Measurements from ENCODE around the gene NIM1K. TPM values are rescaled to one million over a fixed set of nuclear protein-coding genes. Genes with fewer than 3 reads are reported as not detected.

The NIM1K gene
- total RNA-seq, 5 donors from 2014 or later (not counting 1 experiment from before 2014, with no cell fraction given) = 0.41 to 0.89 (median 0.73) TPM; not detected in 1

DNA sequence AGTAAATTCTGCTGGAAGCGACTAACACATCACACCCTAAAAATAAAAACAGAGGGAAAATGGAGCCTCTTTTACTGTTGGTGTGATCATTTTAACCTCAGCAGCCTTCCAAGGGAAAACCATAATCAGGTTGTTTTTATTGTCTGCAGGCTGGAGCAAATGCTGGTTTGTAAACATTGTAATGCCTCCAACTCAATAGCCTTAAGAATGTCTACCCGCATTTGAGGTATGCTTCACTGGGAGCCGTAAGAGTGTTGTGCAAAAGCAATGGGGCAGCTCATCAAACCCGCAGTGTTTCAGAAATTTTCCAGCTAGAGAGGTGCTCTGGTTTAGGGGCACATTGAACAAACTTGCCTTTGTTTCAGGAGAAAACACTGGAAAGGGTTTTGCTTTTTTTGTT lies 17.0 kb downstream of the NIM1K start:
- Mint-ChIP-seq H3K4me1 (no peaks in the 10 kb centered on the region), H3K27me3 (peaks cover 18 to 20% of the 10 kb centered on the region in 2 donors), H3K4me3 (no peak overlapping the region), H3K9me3 (no peaks in the 10 kb centered on the region), H3K36me3 (no peaks in the 10 kb centered on the region), H3K27ac (no peak overlapping the region)
- H3K27ac ChIP-seq (ENCODE audit: low read length) = no peak overlapping the region
- no peaks in the 10 kb centered on the region for H3K9me3 ChIP-seq
- peaks cover 2 to 8% of the 10 kb centered on the region in 2 experiments for H3K27me3 ChIP-seq (replicated peaks in 1 of 2; ENCODE audit: control insufficient read depth in 2 of 2, extremely low read depth in 1 of 2, insufficient read depth in 2 of 2, low read length in 1 of 2)
- ChIA-PET POLR2A (interaction anchor here in 1 of 2 donors (0.7 kb wide), 1 partner anchor 174 kb away, joined by 3 read pairs; no protein-coding TSS in a partner anchor), CTCF (no interaction called here)
- no peaks in the 10 kb centered on the region for H3K4me1 ChIP-seq (ENCODE audit: control insufficient read depth in 1 of 2, extremely low read depth in 1 of 2, insufficient read depth in 2 of 2, low read length in 2 of 2)
- ATAC-seq (replicated peaks in 1 of 4) (no peak), DNase-seq (no peak)
- no peak overlapping the region for H3K4me3 ChIP-seq (ENCODE audit: control insufficient read depth in 1 of 2, extremely low read depth in 1 of 2, low read length in 1 of 2)
- WGBS (ENCODE audit: insufficient coverage) = 100% methylated on average over 1 of the region's 4 CpGs
- no peaks in the 10 kb centered on the region for H3K36me3 ChIP-seq (ENCODE audit: control insufficient read depth in 2 of 2, extremely low read depth in 1 of 2, insufficient read depth in 1 of 2, low read length in 1 of 2)

DNA sequence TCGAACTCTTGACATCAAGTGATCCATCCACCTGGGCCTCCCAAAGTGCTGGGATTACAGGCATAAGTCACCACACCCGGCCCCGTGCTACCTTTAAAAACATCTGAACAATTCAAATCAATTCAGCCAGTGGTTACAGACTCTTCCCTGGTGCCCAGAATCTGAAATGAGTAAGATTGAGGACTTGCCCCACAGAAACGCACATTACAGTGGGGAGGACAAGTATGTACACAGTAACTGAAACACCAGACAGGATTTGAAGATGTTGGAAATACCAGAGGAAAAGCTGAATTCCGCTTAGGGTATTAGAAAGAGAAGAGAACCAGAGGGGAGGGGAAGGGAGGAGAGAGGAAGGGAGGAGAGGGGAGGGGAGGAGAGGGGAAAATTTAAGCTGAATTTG lies 17.8 kb downstream of the NIM1K start:
- Mint-ChIP-seq H3K9me3 (no peaks in the 10 kb centered on the region), H3K36me3 (no peaks in the 10 kb centered on the region), H3K4me3 (no peak overlapping the region), H3K27ac (no peak overlapping the region), H3K27me3 (peaks cover 18 to 20% of the 10 kb centered on the region in 2 donors), H3K4me1 (no peaks in the 10 kb centered on the region)
- ATAC-seq (replicated peaks in 1 of 4) (no peak), DNase-seq (no peak)
- WGBS (ENCODE audit: insufficient coverage) = 78% methylated on average over 2 of the region's 5 CpGs
- H3K36me3 ChIP-seq (ENCODE audit: control insufficient read depth in 2 of 2, extremely low read depth in 1 of 2, insufficient read depth in 1 of 2, low read length in 1 of 2) = no peaks in the 10 kb centered on the region
- no peak overlapping the region for H3K4me3 ChIP-seq (ENCODE audit: control insufficient read depth in 1 of 2, extremely low read depth in 1 of 2, low read length in 1 of 2)
- CTCF ChIA-PET = no interaction called here
- no peaks in the 10 kb centered on the region for H3K4me1 ChIP-seq (ENCODE audit: control insufficient read depth in 1 of 2, extremely low read depth in 1 of 2, insufficient read depth in 2 of 2, low read length in 2 of 2)
- H3K27ac ChIP-seq (ENCODE audit: low read length) = no peak overlapping the region
- POLR2A ChIA-PET = no interaction called here
- H3K9me3 ChIP-seq = no peaks in the 10 kb centered on the region
- H3K27me3 ChIP-seq (replicated peaks in 1 of 2; ENCODE audit: control insufficient read depth in 2 of 2, extremely low read depth in 1 of 2, insufficient read depth in 2 of 2, low read length in 1 of 2) = peaks cover 2 to 6% of the 10 kb centered on the region in 2 experiments

DNA sequence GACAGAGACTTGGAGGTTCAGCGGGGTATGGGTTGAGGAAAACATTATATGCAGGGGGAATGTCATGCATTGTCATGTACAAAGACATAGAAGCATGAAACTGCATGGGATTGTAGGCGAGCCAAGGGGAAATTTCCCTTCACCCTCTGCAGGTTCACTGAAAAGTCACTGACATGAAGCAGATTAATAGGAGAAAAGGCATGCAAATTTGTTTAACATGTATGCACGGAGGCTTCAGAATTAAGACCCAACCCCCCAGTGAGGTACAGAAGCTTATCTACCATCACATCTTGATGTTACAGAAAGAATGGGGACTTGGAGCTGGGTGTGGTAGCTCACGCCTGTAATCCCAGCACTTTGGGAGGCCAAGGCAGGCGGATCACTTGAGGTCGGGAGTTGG lies 18.5 kb downstream of the NIM1K start:
- Mint-ChIP-seq H3K4me1 (no peaks in the 10 kb centered on the region), H3K36me3 (no peaks in the 10 kb centered on the region), H3K27me3 (peaks cover 18 to 20% of the 10 kb centered on the region in 2 donors), H3K9me3 (no peaks in the 10 kb centered on the region), H3K27ac (no peak overlapping the region), H3K4me3 (no peak overlapping the region)
- Histone ChIP-seq H3K9me3 (no peaks in the 10 kb centered on the region), H3K36me3 (ENCODE audit: control insufficient read depth in 2 of 2, extremely low read depth in 1 of 2, insufficient read depth in 1 of 2, low read length in 1 of 2) (no peaks in the 10 kb centered on the region), H3K4me3 (ENCODE audit: control insufficient read depth in 1 of 2, extremely low read depth in 1 of 2, low read length in 1 of 2) (no peak overlapping the region), H3K4me1 (ENCODE audit: control insufficient read depth in 1 of 2, extremely low read depth in 1 of 2, insufficient read depth in 2 of 2, low read length in 2 of 2) (no peaks in the 10 kb centered on the region), H3K27me3 (replicated peaks in 1 of 2; ENCODE audit: control insufficient read depth in 2 of 2, extremely low read depth in 1 of 2, insufficient read depth in 2 of 2, low read length in 1 of 2) (peaks cover 0 to 4% of the 10 kb centered on the region in 2 experiments), H3K27ac (ENCODE audit: low read length) (no peak overlapping the region)
- 75% methylated on average over 1 of the region's 6 CpGs for WGBS (ENCODE audit: insufficient coverage)
- DNase-seq (no peak), ATAC-seq (replicated peaks in 1 of 4) (no peak)
- CTCF ChIA-PET = no interaction called here
- POLR2A ChIA-PET = no interaction called here

DNA sequence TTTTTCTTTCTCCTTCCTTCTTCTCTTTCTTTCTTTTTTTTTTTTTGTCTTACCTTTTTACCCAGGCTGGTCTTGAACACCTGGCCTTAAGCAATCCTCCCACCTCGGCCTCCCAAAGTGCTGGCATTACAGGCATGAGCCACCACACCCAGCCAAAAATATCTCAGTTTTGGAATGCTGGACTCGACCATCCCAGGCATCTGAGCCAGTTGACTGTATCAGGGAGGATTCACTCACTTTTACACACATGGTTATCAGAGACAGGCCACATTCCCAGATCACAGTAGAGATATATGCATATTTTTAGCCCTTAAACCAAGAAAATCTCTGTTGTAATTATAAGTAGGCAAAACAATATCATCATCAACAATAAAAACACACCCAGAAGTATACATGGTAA lies 21.9 kb downstream of the NIM1K start:
- no peaks in the 10 kb centered on the region for H3K27me3 ChIP-seq (replicated peaks in 1 of 2; ENCODE audit: control insufficient read depth in 2 of 2, extremely low read depth in 1 of 2, insufficient read depth in 2 of 2, low read length in 1 of 2)
- ATAC-seq (replicated peaks in 1 of 4) (no peak), DNase-seq (no peak)
- ChIA-PET CTCF (interaction anchor here in 1 of 2 donors (0.7 kb wide), 1 partner anchor 63 kb away, joined by 4 read pairs; no protein-coding TSS in a partner anchor), POLR2A (interaction anchor here (0.6 kb wide), 2 partner anchors 44 to 52 kb away, joined by 3 to 7 read pairs; no protein-coding TSS in a partner anchor)
- H3K4me1 Mint-ChIP-seq = no peaks in the 10 kb centered on the region
- H3K4me3 ChIP-seq (ENCODE audit: control insufficient read depth in 1 of 2, extremely low read depth in 1 of 2, low read length in 1 of 2) = no peak overlapping the region
- no peaks in the 10 kb centered on the region for H3K9me3 ChIP-seq
- no peaks in the 10 kb centered on the region for H3K36me3 Mint-ChIP-seq
- H3K27me3 Mint-ChIP-seq = peaks cover 8 to 9% of the 10 kb centered on the region in 2 donors
- H3K27ac ChIP-seq (ENCODE audit: low read length) = no peak overlapping the region
- H3K4me1 ChIP-seq (ENCODE audit: control insufficient read depth in 1 of 2, extremely low read depth in 1 of 2, insufficient read depth in 2 of 2, low read length in 2 of 2) = no peaks in the 10 kb centered on the region
- H3K9me3 Mint-ChIP-seq = peaks cover 0 to 4% (median 0%) of the 10 kb centered on the region in 3 donors
- H3K4me3 Mint-ChIP-seq = no peak overlapping the region
- H3K27ac Mint-ChIP-seq = no peak overlapping the region
- no peaks in the 10 kb centered on the region for H3K36me3 ChIP-seq (ENCODE audit: control insufficient read depth in 2 of 2, extremely low read depth in 1 of 2, insufficient read depth in 1 of 2, low read length in 1 of 2)
- 33% methylated on average over 1 of the region's 2 CpGs for WGBS (ENCODE audit: insufficient coverage)

DNA sequence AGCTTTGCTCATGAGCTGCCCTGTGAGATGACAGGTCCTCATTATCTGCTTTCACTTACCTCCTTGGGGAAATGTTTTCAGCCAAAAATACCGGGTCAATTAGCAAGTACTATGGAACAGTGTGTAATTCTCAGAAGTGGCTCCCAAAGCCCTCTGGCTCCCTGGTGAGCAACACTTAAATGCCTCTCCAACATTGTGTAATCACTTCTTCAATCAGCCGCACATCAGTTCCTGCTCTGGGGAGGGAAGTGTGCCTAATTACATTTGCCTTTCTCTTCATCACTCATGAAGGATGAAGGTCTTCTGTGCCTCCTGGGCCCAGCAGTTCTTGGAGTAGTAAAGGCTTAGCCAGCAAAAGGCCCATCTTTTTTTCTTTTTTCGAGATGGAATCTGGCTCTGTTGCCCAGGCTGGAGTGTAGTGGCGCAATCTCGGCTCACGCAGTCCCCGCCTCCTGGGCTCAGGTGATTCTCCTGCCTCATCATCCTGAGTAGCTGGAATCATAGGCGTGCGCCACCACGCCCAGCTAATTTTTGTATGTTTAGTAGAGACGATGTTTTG lies 23.1 kb downstream of the NIM1K start:
- ChIA-PET CTCF (no interaction called here), POLR2A (interaction anchor here in 1 of 2 donors (0.5 kb wide), 2 partner anchors 55 to 98 kb away, joined by 3 to 4 read pairs; no protein-coding TSS in a partner anchor)
- Mint-ChIP-seq H3K9me3 (peaks cover 0 to 4% (median 0%) of the 10 kb centered on the region in 3 donors), H3K27ac (no peak overlapping the region), H3K36me3 (no peaks in the 10 kb centered on the region), H3K4me3 (no peak overlapping the region), H3K4me1 (no peaks in the 10 kb centered on the region), H3K27me3 (peaks cover 5 to 10% of the 10 kb centered on the region in 2 donors)
- Histone ChIP-seq H3K36me3 (ENCODE audit: control insufficient read depth in 2 of 2, extremely low read depth in 1 of 2, insufficient read depth in 1 of 2, low read length in 1 of 2) (no peaks in the 10 kb centered on the region), H3K27ac (ENCODE audit: low read length) (no peak overlapping the region), H3K4me1 (ENCODE audit: control insufficient read depth in 1 of 2, extremely low read depth in 1 of 2, insufficient read depth in 2 of 2, low read length in 2 of 2) (no peaks in the 10 kb centered on the region), H3K4me3 (ENCODE audit: control insufficient read depth in 1 of 2, extremely low read depth in 1 of 2, low read length in 1 of 2) (no peak overlapping the region), H3K27me3 (replicated peaks in 1 of 2; ENCODE audit: control insufficient read depth in 2 of 2, extremely low read depth in 1 of 2, insufficient read depth in 2 of 2, low read length in 1 of 2) (no peaks in the 10 kb centered on the region), H3K9me3 (no peaks in the 10 kb centered on the region)
- ATAC-seq (replicated peaks in 1 of 4) = no peak
- 92% methylated on average over 7 of the region's 11 CpGs for WGBS (ENCODE audit: insufficient coverage)
- DNase-seq = no peak

DNA sequence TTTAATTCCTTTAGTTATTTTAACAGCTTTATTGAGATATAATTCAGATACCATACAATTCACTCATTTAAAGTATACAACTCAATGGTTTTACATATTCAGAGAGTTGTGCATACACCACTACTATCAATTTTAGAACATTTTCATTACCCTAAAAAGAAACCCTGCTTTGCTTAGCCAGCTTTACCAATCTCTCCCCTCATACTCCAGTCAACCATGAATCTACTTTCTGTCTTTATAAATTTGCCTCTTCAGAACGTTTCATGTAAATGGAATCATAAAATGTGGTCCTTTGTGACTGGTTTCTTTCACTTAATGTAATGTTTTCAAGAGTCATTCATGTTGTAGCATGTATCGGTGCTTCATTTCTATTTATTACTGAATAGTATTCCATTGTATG lies 24.9 kb downstream of the NIM1K start:
- ChIA-PET POLR2A (no interaction called here), CTCF (no interaction called here)
- ATAC-seq (replicated peaks in 1 of 4) (no peak), DNase-seq (no peak)
- Histone ChIP-seq H3K4me3 (ENCODE audit: control insufficient read depth in 1 of 2, extremely low read depth in 1 of 2, low read length in 1 of 2) (no peak overlapping the region), H3K27me3 (replicated peaks in 1 of 2; ENCODE audit: control insufficient read depth in 2 of 2, extremely low read depth in 1 of 2, insufficient read depth in 2 of 2, low read length in 1 of 2) (no peaks in the 10 kb centered on the region), H3K36me3 (ENCODE audit: control insufficient read depth in 2 of 2, extremely low read depth in 1 of 2, insufficient read depth in 1 of 2, low read length in 1 of 2) (no peaks in the 10 kb centered on the region), H3K9me3 (no peaks in the 10 kb centered on the region), H3K27ac (ENCODE audit: low read length) (no peak overlapping the region), H3K4me1 (ENCODE audit: control insufficient read depth in 1 of 2, extremely low read depth in 1 of 2, insufficient read depth in 2 of 2, low read length in 2 of 2) (no peaks in the 10 kb centered on the region)
- H3K36me3 Mint-ChIP-seq = no peaks in the 10 kb centered on the region
- H3K27me3 Mint-ChIP-seq = peaks cover 0 to 7% of the 10 kb centered on the region in 2 donors
- H3K4me1 Mint-ChIP-seq = no peaks in the 10 kb centered on the region
- peaks cover 0 to 4% (median 0%) of the 10 kb centered on the region in 3 donors for H3K9me3 Mint-ChIP-seq
- WGBS (ENCODE audit: insufficient coverage) = no CpG with 5 or more reads among the region's 2 CpGs
- H3K27ac Mint-ChIP-seq = no peak overlapping the region
- no peak overlapping the region for H3K4me3 Mint-ChIP-seq

Data from T-cell (primary cell).